ENCODE measurements around the gene ITM2B.

- TF ChIP-seq CTCF (IDR thresholded peaks at IDR 0.05): no peak
- TF ChIP-seq POLR2A (IDR thresholded peaks at IDR 0.05): no peak
These were observed 11.3 kb upstream of the ITM2B start for GRCh38 chr13:48221686-48222187.

Measured in tibial nerve (tissue), 3 donors.